GM12878 (cell line): ENCODE measurements around the gene PTPRS.

ENCODE experiments used
- BCL11A ChIP-seq: IDR thresholded peaks from 2 replicates; pipeline ENCODE4 v1.6.1; 2011; ENCODE audit warnings: low read depth, low read length
- CREM ChIP-seq: IDR thresholded peaks from 2 replicates; pipeline ENCODE4 v1.6.1; 2014; ENCODE audit warnings: antibody characterized with exemption, low read depth
- EZH2 ChIP-seq: IDR thresholded peaks from 2 replicates; pipeline ENCODE4 v1.6.1; 2012; ENCODE audit warnings: low read depth, mild to moderate bottlenecking, control low read depth, inconsistent platforms, low read length, borderline replicate concordance; ENCODE audit not compliant: control insufficient read depth
- GABPA ChIP-seq: IDR thresholded peaks from 2 replicates; pipeline ENCODE4 v1.6.1; 2014; ENCODE audit warnings: antibody characterized with exemption, low read depth, mild to moderate bottlenecking, inconsistent platforms
- JUND ChIP-seq: IDR thresholded peaks from 2 replicates; pipeline ENCODE4 v1.6.1; 2012; ENCODE audit warnings: low read depth, mild to moderate bottlenecking, low read length, improper control_type of control experiment, moderate library complexity
- KAT2A ChIP-seq: conservative IDR thresholded peaks from 2 replicates; pipeline ENCODE4 v1.6.1; 2011; ENCODE audit warnings: low read depth, low read length; ENCODE audit not compliant: control insufficient read depth
- LARP7 ChIP-seq: fragments of 450-650 bp; IDR thresholded peaks from 2 replicates; pipeline ENCODE4 v1.6.1; 2017; ENCODE audit warnings: mild to moderate bottlenecking
- MEF2A ChIP-seq: IDR thresholded peaks from 2 replicates; pipeline ENCODE4 v1.6.1; 2011; ENCODE audit warnings: low read depth, mild to moderate bottlenecking, low read length, moderate library complexity; ENCODE audit not compliant: insufficient read depth
- MEF2B ChIP-seq: fragments of 450-650 bp; IDR thresholded peaks from 2 replicates; pipeline ENCODE4 v1.6.1; 2018; ENCODE audit warnings: mild to moderate bottlenecking, moderate library complexity; ENCODE audit not compliant: partially characterized antibody, poor library complexity, severe bottlenecking
- MTA2 ChIP-seq: fragments of 450-650 bp; IDR thresholded peaks from 2 replicates; pipeline ENCODE4 v1.6.1; 2016; ENCODE audit warnings: low read depth, mild to moderate bottlenecking, moderate library complexity
- NBN ChIP-seq: fragments of 450-650 bp; IDR thresholded peaks from 2 replicates; pipeline ENCODE4 v1.6.1; 2016
- NFYB ChIP-seq: IDR thresholded peaks from 2 replicates; pipeline ENCODE4 v1.6.1; 2011; ENCODE audit warnings: low read depth, mild to moderate bottlenecking, low read length, improper control_type of control experiment, moderate library complexity; ENCODE audit not compliant: insufficient read depth
- TAF1 ChIP-seq: IDR thresholded peaks from 2 replicates; pipeline ENCODE4 v1.6.1; 2011; ENCODE audit warnings: mild to moderate bottlenecking, low read depth, low read length, borderline replicate concordance
- TF ChIP-seq, protein P1 (sequence below), 3 experiments: IDR thresholded peaks in 2 of 3; conservative IDR thresholded peaks in 1 of 3; 2 replicates each; pipeline ENCODE4 v1.5.1; 2011; ENCODE audit warnings: low read depth in 3 of 3, low read length in 3 of 3, mild to moderate bottlenecking in 3 of 3, control low read depth in 2 of 3, moderate library complexity in 2 of 3, inconsistent platforms in 1 of 3, mixed read lengths in 1 of 3; ENCODE audit not compliant: control insufficient read depth in 2 of 3, insufficient read depth in 1 of 3; ENCODE audit errors: extremely low read depth in 1 of 3

DNA sequence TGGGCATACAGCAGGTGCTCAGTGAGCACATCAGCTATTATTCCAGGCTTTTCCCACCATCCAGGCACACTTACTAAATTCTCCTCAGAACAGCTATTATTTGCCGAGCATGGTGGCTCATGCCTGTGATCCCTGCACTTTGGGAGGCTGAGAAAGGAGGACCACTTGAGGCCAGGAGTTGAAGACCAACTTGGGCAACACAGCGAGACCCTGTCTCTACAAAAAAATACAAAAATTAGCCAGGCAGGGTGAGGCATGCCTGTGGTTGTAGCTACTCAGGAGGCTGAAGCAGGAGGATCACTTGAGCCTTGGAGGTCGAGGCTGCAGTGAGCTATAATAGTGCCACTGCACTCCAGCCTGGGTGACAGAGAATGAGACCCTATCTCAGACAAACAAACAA lies 35.4 kb downstream of the PTPRS start:
- TF ChIP-seq, protein P1, sequence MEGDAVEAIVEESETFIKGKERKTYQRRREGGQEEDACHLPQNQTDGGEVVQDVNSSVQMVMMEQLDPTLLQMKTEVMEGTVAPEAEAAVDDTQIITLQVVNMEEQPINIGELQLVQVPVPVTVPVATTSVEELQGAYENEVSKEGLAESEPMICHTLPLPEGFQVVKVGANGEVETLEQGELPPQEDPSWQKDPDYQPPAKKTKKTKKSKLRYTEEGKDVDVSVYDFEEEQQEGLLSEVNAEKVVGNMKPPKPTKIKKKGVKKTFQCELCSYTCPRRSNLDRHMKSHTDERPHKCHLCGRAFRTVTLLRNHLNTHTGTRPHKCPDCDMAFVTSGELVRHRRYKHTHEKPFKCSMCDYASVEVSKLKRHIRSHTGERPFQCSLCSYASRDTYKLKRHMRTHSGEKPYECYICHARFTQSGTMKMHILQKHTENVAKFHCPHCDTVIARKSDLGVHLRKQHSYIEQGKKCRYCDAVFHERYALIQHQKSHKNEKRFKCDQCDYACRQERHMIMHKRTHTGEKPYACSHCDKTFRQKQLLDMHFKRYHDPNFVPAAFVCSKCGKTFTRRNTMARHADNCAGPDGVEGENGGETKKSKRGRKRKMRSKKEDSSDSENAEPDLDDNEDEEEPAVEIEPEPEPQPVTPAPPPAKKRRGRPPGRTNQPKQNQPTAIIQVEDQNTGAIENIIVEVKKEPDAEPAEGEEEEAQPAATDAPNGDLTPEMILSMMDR (IDR thresholded peaks at IDR 0.05 in 2 of 3, conservative IDR thresholded peaks at IDR 0.05 in 1 of 3; ENCODE audit: control insufficient read depth in 2 of 3, extremely low read depth in 1 of 3, insufficient read depth in 1 of 3, low read depth in 3 of 3, low read length in 3 of 3), result no peak
- TF ChIP-seq GABPA (no peak), BCL11A (no peak), NFYB (no peak), JUND (no peak), TAF1 (no peak), EZH2 (no peak), MEF2A (no peak), LARP7 (no peak), MTA2 (no peak), CREM (no peak), NBN (no peak), MEF2B (no peak), KAT2A (no peak)
